ENCODE measurements around the gene ECE2.

ECE2 gene

GRCh38 chr3:184336547-184337398 is 61.0 kb downstream of the ECE2 start:
- peak overlapping the region; percentile 78 for H3K4me2 ChIP-seq (ENCODE audit: insufficient read depth, low read length, poor library complexity, severe bottlenecking)
- H3K9ac ChIP-seq (ENCODE audit: low read depth, low read length, poor library complexity) = peak overlapping the region; percentile 82
- H3K4me1 ChIP-seq (ENCODE audit: control insufficient read depth in 2 of 2, insufficient read depth in 1 of 2, low read depth in 1 of 2, low read length in 2 of 2) = peaks cover 20 to 31% of the 10 kb centered on the region in 2 donors
- H3K27me3 ChIP-seq (ENCODE audit: control insufficient read depth in 3 of 3, insufficient read depth in 3 of 3, low read depth in 1 of 3, low read length in 3 of 3) = no peaks in the 10 kb centered on the region
- H3K4ac ChIP-seq (ENCODE audit: low read length) = peak overlapping the region; percentile 26
- H2AFZ ChIP-seq (ENCODE audit: low read length) = peak overlapping the region; percentile 87
- no peak overlapping the region for H2BK12ac ChIP-seq (ENCODE audit: low read length)
- DNase-seq (ENCODE audit: low spot score) = no peak
- H3K18ac ChIP-seq (ENCODE audit: low read length) = peak overlapping the region; percentile 86
- peak overlapping the region; percentile 77 for H3K14ac ChIP-seq (ENCODE audit: low read length)
- H3K36me3 ChIP-seq (replicated peaks in 1 of 2; ENCODE audit: control insufficient read depth in 2 of 2, insufficient read depth in 2 of 2, low read length in 2 of 2) = peaks cover 34 to 41% of the 10 kb centered on the region in 2 donors
- peak overlapping the region; percentile 67 for H2BK5ac ChIP-seq (ENCODE audit: low read length)
- H3K4me3 ChIP-seq (ENCODE audit: low read length in 2 of 2) = peak overlapping the region; percentile 60 to 91
- peak overlapping the region; percentile 86 for H3K27ac ChIP-seq (replicated peaks; ENCODE audit: low read length)
- H4K91ac ChIP-seq (ENCODE audit: low read depth, low read length, poor library complexity) = no peak overlapping the region
- no peak overlapping the region for H4K8ac ChIP-seq (ENCODE audit: low read depth, low read length)
- H2BK15ac ChIP-seq (ENCODE audit: low read length) = peak overlapping the region; percentile 40
- peak overlapping the region; percentile 35 for H2BK120ac ChIP-seq (ENCODE audit: low read depth, low read length)
- no peaks in the 10 kb centered on the region for H3K9me3 ChIP-seq (replicated peaks in 1 of 2; ENCODE audit: control insufficient read depth in 2 of 2, insufficient read depth in 1 of 2, low read depth in 1 of 2, low read length in 2 of 2)
- H3K79me1 ChIP-seq (ENCODE audit: low read depth, low read length) = peaks cover 5% of the 10 kb centered on the region
- H3K23ac ChIP-seq (ENCODE audit: low read depth, low read length, poor library complexity) = no peak overlapping the region
- no CpG with 5 or more reads among the region's 17 CpGs for WGBS, 2 donors (ENCODE audit: extremely low coverage in 2 of 2, insufficient read length in 2 of 2, insufficient replicate concordance in 1 of 2)
- peak overlapping the region; percentile 86 for H2AK5ac ChIP-seq (ENCODE audit: low read depth, low read length)

DNA sequence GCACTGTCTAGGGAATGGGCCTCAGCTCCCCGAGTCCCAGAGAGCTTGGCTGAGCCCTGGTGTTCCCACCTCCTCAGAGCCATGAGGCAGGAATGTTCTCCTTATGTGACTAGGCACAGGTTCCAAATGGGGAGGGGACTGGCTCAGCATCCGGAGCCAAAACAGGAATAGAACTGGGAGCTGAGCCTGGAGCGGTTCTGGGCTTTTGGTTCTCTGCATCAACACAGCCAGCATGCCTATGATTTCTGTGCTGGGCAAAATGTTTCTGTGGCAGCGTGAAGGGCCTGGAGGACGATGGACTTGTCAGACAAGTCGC is 61.5 kb downstream of the ECE2 start, which contains the start of gene FAM131A:
FAM131A (plus strand) TSS at position 202 of the 316 bp plus-strand sequence; CDS start at position 233, 31 bp downstream.
- Histone ChIP-seq H2BK5ac (ENCODE audit: low read length) (peak within 1 kb of the TSS; percentile 67), H2BK15ac (ENCODE audit: low read length) (peak within 1 kb of the TSS; percentile 40), H2AFZ (ENCODE audit: low read length) (peak within 1 kb of the TSS; percentile 81), H4K8ac (ENCODE audit: low read depth, low read length) (no peak within 1 kb of the TSS), H4K91ac (ENCODE audit: low read depth, low read length, poor library complexity) (no peak within 1 kb of the TSS), H3K4me2 (ENCODE audit: insufficient read depth, low read length, poor library complexity, severe bottlenecking) (peak within 1 kb of the TSS; percentile 78), H3K4me1 (ENCODE audit: control insufficient read depth in 2 of 2, insufficient read depth in 1 of 2, low read depth in 1 of 2, low read length in 2 of 2) (peaks cover 20 to 31% of the 10 kb centered on the region in 2 donors), H3K4me3 (ENCODE audit: low read length in 2 of 2) (peak within 1 kb of the TSS; percentile 60 to 91), H2BK120ac (ENCODE audit: low read depth, low read length) (no peak within 1 kb of the TSS), H3K14ac (ENCODE audit: low read length) (peak within 1 kb of the TSS; percentile 77), H3K27ac (replicated peaks; ENCODE audit: low read length) (peak within 1 kb of the TSS; percentile 86), H2BK12ac (ENCODE audit: low read length) (no peak within 1 kb of the TSS), H3K4ac (ENCODE audit: low read length) (peak within 1 kb of the TSS; percentile 26), H3K9ac (ENCODE audit: low read depth, low read length, poor library complexity) (peak within 1 kb of the TSS; percentile 82), H3K27me3 (ENCODE audit: control insufficient read depth in 3 of 3, insufficient read depth in 3 of 3, low read depth in 1 of 3, low read length in 3 of 3) (no peaks in the 10 kb centered on the region), H3K23ac (ENCODE audit: low read depth, low read length, poor library complexity) (no peak within 1 kb of the TSS), H3K79me1 (ENCODE audit: low read depth, low read length) (peaks cover 5% of the 10 kb centered on the region), H3K18ac (ENCODE audit: low read length) (peak within 1 kb of the TSS; percentile 86), H3K36me3 (replicated peaks in 1 of 2; ENCODE audit: control insufficient read depth in 2 of 2, insufficient read depth in 2 of 2, low read length in 2 of 2) (peaks cover 31 to 39% of the 10 kb centered on the region in 2 donors), H3K9me3 (replicated peaks in 1 of 2; ENCODE audit: control insufficient read depth in 2 of 2, insufficient read depth in 1 of 2, low read depth in 1 of 2, low read length in 2 of 2) (no peaks in the 10 kb centered on the region), H2AK5ac (ENCODE audit: low read depth, low read length) (peak within 1 kb of the TSS; percentile 86)
- no peak for DNase-seq (ENCODE audit: low spot score)
- no CpG with 5 or more reads among the region's 6 CpGs for WGBS, 2 donors (ENCODE audit: extremely low coverage in 2 of 2, insufficient read length in 2 of 2, insufficient replicate concordance in 1 of 2)

DNA sequence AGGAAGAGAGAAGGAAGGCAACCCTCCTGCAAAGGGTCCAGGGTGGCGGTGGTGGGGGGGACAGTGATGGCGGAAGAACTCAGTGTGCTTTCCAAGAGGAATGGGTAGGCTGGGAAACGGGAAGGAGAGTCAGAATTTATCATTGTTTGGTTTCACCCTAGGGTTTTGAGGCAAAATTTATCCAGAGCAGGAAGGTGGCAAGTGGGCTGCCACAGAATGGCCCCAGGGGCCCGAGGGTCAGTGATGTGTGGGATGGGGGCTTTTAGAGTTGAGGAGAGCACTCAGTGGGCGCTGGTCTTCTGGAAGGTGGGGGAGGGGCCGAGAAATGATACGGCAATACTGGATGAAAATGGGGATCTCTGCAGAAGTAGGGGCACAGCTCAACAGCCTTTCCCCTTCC is 62.2 kb downstream of the ECE2 start:
- H2BK12ac ChIP-seq (ENCODE audit: low read length) = no peak overlapping the region
- H2BK120ac ChIP-seq (ENCODE audit: low read depth, low read length) = no peak overlapping the region
- H3K79me1 ChIP-seq (ENCODE audit: low read depth, low read length) = peaks cover 5% of the 10 kb centered on the region
- H2AK5ac ChIP-seq (ENCODE audit: low read depth, low read length) = no peak overlapping the region
- no CpG with 5 or more reads among the region's 7 CpGs for WGBS, 2 donors (ENCODE audit: extremely low coverage in 2 of 2, insufficient read length in 2 of 2, insufficient replicate concordance in 1 of 2)
- H3K23ac ChIP-seq (ENCODE audit: low read depth, low read length, poor library complexity) = no peak overlapping the region
- H4K8ac ChIP-seq (ENCODE audit: low read depth, low read length) = no peak overlapping the region
- H3K27me3 ChIP-seq (ENCODE audit: control insufficient read depth in 3 of 3, insufficient read depth in 3 of 3, low read depth in 1 of 3, low read length in 3 of 3) = no peaks in the 10 kb centered on the region
- H3K9ac ChIP-seq (ENCODE audit: low read depth, low read length, poor library complexity) = no peak overlapping the region
- H4K91ac ChIP-seq (ENCODE audit: low read depth, low read length, poor library complexity) = no peak overlapping the region
- H3K9me3 ChIP-seq (replicated peaks in 1 of 2; ENCODE audit: control insufficient read depth in 2 of 2, insufficient read depth in 1 of 2, low read depth in 1 of 2, low read length in 2 of 2) = no peaks in the 10 kb centered on the region
- peaks cover 30 to 39% of the 10 kb centered on the region in 2 donors for H3K36me3 ChIP-seq (replicated peaks in 1 of 2; ENCODE audit: control insufficient read depth in 2 of 2, insufficient read depth in 2 of 2, low read length in 2 of 2)
- no peak overlapping the region for H3K4ac ChIP-seq (ENCODE audit: low read length)
- DNase-seq (ENCODE audit: low spot score) = no peak
- H3K4me2 ChIP-seq (ENCODE audit: insufficient read depth, low read length, poor library complexity, severe bottlenecking) = no peak overlapping the region
- peaks cover 20 to 31% of the 10 kb centered on the region in 2 donors for H3K4me1 ChIP-seq (ENCODE audit: control insufficient read depth in 2 of 2, insufficient read depth in 1 of 2, low read depth in 1 of 2, low read length in 2 of 2)
- H3K27ac ChIP-seq (replicated peaks; ENCODE audit: low read length) = peak overlapping the region; percentile 10
- H2AFZ ChIP-seq (ENCODE audit: low read length) = peak overlapping the region; percentile 81
- H2BK5ac ChIP-seq (ENCODE audit: low read length) = no peak overlapping the region
- H2BK15ac ChIP-seq (ENCODE audit: low read length) = no peak overlapping the region
- no peak overlapping the region for H3K18ac ChIP-seq (ENCODE audit: low read length)
- no peak overlapping the region for H3K4me3 ChIP-seq (ENCODE audit: low read length in 2 of 2)
- no peak overlapping the region for H3K14ac ChIP-seq (ENCODE audit: low read length)

- Histone ChIP-seq H3K79me1 (ENCODE audit: low read depth, low read length) (peaks cover 5% of the 10 kb centered on the region), H2BK15ac (ENCODE audit: low read length) (no peak overlapping the region), H3K18ac (ENCODE audit: low read length) (no peak overlapping the region), H2BK12ac (ENCODE audit: low read length) (no peak overlapping the region), H3K4ac (ENCODE audit: low read length) (no peak overlapping the region), H3K27me3 (ENCODE audit: control insufficient read depth in 3 of 3, insufficient read depth in 3 of 3, low read depth in 1 of 3, low read length in 3 of 3) (no peaks in the 10 kb centered on the region), H3K14ac (ENCODE audit: low read length) (no peak overlapping the region), H3K9ac (ENCODE audit: low read depth, low read length, poor library complexity) (peak overlapping the region; percentile 66), H3K4me3 (ENCODE audit: low read length in 2 of 2) (peak overlapping the region; percentile 27 to 31), H3K27ac (replicated peaks; ENCODE audit: low read length) (peak overlapping the region; percentile 10), H3K4me2 (ENCODE audit: insufficient read depth, low read length, poor library complexity, severe bottlenecking) (peak overlapping the region; percentile 37), H3K36me3 (replicated peaks in 1 of 2; ENCODE audit: control insufficient read depth in 2 of 2, insufficient read depth in 2 of 2, low read length in 2 of 2) (peaks cover 30 to 39% of the 10 kb centered on the region in 2 donors), H4K91ac (ENCODE audit: low read depth, low read length, poor library complexity) (no peak overlapping the region), H2AFZ (ENCODE audit: low read length) (peak overlapping the region; percentile 81), H2BK120ac (ENCODE audit: low read depth, low read length) (no peak overlapping the region), H2BK5ac (ENCODE audit: low read length) (no peak overlapping the region), H3K23ac (ENCODE audit: low read depth, low read length, poor library complexity) (no peak overlapping the region), H3K4me1 (ENCODE audit: control insufficient read depth in 2 of 2, insufficient read depth in 1 of 2, low read depth in 1 of 2, low read length in 2 of 2) (peaks cover 20 to 31% of the 10 kb centered on the region in 2 donors), H2AK5ac (ENCODE audit: low read depth, low read length) (no peak overlapping the region), H4K8ac (ENCODE audit: low read depth, low read length) (no peak overlapping the region), H3K9me3 (replicated peaks in 1 of 2; ENCODE audit: control insufficient read depth in 2 of 2, insufficient read depth in 1 of 2, low read depth in 1 of 2, low read length in 2 of 2) (no peaks in the 10 kb centered on the region)
- peak; percentile 88 for DNase-seq (ENCODE audit: low spot score)
- no CpG with 5 or more reads among the region's 37 CpGs for WGBS, 2 donors (ENCODE audit: extremely low coverage in 2 of 2, insufficient read length in 2 of 2, insufficient replicate concordance in 1 of 2)
These were observed 62.7 kb downstream of the ECE2 start for GRCh38 chr3:184338511-184338945.
